ENCODE data around the gene ESRP2.
A peak's percentile ranks its signal among the peaks of the same experiment; 100 is the strongest.

ESRP2 gene

DNA sequence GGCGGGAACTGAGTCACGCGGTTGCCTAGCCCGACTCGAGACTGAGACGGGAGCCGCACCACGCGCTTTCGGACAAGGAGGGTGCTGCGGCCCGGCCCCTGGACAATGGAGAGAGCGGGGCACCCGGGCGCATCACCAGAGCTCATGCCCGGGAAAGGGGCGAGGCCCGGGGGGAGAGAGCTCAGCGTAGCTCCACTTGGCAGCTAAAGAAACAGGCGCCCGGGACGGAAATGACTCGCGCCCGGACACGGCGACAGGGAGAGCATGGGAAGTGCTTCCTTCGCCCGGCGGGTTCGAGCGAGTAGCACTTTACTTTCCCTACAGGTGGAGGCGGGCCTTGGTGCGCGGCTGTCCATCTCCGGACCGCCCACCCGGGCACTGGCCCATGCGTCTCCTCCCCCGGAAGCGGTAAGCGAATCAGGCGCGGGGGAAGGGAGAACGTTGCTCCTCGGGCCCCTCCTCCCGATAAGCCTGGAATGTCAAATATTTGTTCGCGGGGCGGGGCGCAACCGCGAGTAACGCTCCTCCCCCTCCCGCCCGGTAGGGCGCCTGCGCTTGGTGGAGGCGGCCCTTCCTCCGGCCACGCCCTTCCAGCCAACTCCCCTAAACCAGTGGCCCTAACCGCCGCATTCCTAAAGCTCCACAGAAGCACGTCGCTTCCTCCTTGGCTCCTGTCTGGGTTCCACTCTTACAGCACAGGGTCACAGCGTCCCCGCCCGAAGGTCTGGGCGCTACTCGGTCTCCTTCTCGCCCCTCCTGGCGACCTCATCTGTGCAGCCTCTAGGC is 1.5 kb upstream of the ESRP2 start:
- DNase-seq (ENCODE audit: low spot score): peak; percentile 98

DNA sequence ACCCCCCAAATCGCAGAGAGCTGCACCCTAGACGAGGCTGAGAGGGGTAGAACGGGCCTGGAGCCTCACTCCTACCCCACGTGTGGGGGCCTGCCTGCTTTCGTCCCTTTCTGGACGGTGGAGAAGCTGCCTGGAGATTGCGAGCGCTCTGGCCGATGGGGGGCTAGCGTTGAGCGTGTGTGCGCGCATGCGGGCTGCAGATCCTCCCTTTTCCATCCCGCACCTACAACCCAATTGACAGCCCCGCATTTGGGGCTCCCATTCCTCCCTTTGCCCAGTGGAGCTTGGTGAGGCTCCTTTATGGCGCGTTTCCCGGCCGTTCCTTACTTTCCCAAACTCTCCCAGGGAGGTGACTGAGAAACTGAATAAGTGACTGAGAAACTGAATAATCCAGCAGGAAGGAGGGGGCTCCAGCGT is 907 bp upstream of the ESRP2 start:
- peak; percentile 56 for DNase-seq (ENCODE audit: low spot score)

DNA sequence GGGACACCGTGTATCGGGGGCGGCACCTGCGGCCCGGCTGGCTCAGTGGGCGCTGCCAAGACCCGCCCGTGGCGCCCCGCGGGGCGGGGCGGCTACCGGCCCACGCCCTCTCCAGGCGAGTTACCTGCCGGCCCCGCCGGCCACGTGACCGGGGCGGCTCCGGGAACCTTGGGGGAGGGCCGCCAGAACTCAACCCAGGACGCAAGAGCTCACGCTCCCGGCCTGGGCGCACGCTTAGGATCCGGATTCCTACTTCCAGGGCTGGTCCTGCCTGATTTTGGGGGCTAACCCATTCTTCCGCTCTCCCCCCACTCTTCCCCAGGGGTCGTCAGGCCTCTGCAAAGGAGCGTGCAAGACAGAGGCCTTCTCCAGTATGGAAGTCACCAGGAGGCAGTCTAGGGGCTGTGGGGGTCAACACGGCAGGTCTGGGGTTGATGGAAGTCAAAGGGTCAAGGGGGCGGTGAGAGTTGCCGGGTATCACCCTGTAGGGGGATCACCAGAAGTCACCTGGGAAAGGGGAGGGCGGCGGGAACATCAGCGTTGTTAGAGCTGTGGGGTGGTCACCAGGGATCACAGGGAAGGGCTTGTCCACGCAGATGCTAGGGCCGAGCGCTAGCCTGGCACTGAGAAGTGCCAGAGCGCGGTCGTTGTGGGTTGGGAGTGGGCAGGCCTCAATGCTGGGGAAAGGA is 354 bp upstream of the ESRP2 start:
- peak; percentile 86 for DNase-seq (ENCODE audit: low spot score)

DNA sequence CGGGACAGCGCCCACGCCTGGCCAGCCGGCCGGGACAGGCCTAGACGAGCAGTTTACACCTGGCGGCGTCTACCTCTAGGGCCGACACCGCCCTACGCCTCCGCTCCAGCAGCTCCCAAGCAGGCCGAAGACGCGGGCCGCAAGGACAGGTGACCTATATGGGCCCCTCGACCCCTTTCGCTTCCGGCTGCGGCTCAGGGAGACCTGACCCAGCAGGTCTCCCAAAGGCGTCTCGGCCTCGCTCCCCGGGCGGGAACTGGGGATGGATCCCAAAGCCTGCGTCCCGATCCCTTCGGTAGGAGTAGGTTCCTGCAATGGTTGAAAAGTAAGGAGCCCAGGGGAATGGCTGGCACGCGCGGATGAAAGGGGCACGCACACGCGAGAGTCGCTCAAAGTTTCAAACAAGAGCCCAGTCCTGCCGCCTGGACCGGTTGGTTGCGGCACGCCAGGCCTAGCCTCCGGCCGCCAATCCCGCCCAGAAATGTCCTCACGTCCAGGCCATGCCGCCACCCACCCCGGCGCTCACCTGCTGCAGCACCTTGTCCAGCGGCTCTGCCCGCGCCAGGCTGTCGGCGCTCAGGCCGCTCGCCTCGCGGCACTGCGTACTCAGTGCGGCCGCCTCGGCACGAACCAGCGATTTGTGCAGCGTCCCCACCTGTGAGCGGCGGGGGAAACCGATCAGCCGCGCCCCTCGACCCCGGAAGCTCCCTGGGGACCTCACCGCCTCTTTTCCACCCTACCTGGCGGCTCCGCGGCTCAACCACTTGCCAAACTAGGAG is 630 bp downstream of the ESRP2 start:
- DNase-seq (ENCODE audit: low spot score): peak; percentile 68

DNA sequence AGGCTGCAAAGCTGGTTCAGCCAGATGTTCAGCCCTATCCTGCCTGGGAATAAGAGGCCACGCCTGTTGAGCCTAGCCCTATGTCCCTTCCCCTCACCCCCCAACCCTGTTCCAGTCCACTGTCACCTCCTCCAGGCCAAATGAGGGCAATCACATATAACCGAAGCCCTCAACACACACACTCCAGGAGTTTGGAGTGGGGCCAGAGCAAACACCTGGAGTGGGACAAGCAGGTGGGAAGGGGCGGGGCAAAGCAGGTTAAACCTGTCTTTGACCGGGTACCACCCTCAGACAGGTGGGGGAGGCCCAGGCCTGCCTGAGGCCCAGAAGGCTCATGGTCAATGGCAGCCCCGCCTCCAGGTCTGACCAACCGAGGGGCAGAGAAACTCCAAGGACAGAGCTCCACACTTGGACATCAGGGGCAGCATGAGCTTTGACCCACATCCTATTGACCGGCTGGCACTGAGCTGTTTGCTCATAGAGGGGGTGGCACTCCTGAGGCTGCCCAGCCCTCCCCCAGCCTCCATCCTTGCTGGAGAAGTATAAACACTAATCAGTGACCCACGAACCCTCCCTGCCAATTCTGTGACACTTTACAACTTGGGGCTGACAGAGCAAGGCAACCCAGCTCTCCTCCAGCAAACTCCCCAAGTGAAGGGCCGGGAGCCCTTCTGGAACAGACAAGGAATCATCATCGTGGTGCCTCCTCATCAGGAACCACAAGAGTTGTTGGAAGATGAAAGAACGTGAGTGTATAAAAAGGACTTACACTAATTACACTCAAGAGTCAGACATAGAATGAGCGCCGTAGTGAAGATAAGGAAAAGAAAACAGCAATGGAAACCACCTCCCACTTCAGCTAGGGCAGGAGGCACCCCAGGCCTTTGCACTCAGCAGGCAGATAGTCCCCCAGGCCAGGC is 1.5 kb downstream of the ESRP2 start:
- DNase-seq (ENCODE audit: low spot score): no peak

DNA sequence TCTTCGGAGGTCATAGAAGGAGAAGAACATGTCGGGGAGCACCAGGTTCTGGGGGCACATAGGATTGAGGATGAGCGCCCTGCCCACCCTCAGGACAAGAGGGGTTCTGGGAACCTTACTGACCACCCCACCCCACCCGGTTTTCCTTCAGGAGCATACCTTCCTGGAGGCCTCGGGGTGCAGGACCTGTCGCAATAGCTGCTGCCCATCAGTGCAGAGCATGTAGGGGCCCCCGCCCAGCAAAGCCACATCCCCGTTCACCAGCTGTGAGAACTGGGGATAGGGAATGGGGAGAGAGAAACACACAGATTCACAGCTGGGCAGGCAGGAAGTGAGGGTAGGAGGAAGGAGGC is 2.1 kb downstream of the ESRP2 start:
- no peak for DNase-seq (ENCODE audit: low spot score)

DNA sequence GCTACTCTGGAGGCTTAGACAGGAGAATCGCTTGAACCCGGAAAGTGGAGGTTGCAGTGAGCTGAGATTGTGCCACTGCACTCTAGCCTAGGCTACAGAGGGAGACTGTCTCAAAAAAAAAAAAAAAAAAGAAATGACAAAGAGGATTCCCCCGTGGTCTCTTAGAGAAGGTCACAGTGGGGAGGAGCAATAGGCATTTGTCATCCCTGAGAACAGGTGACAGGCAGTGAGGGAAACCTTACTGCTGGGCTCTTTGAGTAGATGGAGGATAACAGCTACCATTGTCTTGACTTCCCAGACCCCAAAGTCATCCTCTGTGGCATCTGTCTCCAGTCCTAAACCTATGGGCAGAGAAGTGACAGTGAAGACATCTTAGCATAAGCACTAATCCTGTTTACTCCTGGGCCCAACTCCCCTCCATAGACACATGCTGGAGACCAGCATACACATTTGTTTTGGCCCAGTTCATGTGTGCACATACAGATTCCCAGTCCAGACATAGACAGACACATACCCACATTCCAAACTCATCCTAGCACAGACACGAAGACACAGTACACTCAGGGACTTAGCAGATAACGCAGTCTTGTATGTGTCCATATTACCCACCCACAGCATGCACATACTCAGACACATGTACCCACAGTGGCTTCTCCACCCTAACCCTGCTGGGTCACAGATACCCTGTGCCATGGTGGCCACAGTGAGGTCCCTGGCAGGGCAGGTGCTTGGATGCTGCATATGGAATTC is 2.7 kb downstream of the ESRP2 start:
- DNase-seq (ENCODE audit: low spot score): no peak

DNA sequence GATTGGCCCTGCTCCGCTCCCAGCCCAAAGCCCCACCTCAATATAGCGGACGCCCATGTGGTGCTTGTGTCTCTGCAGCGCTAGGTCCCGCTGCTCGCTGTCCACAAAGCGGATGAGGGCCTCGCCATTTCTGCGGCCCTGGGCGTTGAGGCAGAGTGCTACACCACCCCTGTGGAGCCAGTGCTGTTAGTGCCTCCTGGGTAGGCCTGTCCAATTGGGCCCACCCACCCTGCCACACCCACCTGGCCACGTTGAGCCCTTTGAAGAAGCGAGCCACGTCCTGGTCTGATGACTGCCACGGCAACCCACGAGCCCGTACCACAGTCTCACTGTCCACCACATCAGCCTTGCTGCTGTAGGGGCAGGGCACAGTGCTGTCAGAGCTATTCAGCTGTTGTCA is 3.6 kb downstream of the ESRP2 start:
- no peak for DNase-seq (ENCODE audit: low spot score)

DNA sequence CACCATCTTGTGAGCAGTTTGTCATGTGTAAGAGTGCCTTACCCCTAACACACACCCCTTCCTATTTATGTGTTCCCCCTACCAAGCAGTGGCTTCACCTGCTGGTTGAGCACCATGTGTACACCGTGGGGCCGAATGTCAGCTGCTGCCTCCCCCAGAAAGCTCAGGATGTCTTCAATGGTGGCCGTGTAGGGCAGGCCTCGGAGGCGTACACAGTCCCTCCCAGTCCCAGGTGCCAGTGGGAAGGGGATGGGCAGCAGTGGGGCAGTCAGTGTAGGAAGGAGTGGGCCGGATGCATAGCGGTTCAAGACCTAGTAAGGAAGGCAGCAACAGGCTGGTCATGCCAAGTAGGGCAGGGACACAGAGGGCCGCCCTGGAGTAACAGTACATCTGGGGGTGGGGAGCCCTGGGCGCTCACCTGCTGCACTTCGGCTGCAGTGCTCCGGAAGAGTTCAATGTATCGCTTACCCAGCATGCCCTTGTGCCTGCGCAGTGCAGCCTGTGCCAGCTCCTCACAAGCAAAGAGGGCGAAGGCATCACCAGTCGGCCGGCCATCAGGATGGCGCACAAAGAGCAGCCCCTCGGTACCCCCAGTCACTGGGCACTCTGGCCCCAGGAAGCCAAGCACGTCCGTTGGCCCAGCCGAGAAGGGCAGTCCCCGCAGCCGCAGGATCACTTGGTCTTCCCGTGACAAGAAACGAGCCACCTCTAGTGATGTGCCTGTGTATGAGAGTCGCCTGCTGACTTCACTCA is 4.4 kb downstream of the ESRP2 start:
- DNase-seq (ENCODE audit: low spot score): no peak

DNA sequence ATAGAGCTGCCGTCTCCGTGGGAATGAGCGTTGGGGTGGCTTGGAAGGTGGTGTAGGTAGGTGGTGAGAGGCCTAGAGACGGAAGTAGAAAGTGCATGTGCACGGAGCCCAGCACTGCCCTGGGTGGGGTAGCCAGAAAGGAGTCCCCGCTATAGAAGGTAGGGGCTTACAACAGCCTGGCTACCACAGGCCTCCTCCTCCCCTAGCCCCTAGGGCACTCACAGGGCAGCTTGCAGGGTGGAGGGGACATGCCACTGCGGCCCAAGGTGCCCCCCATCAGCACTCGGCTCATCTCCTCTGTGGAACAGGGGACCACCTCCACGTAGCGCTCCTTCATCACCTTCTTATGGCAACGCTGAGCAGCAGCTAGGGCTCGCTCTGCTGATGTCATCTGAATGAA is 5.0 kb downstream of the ESRP2 start:
- DNase-seq (ENCODE audit: low spot score): no peak

DNA sequence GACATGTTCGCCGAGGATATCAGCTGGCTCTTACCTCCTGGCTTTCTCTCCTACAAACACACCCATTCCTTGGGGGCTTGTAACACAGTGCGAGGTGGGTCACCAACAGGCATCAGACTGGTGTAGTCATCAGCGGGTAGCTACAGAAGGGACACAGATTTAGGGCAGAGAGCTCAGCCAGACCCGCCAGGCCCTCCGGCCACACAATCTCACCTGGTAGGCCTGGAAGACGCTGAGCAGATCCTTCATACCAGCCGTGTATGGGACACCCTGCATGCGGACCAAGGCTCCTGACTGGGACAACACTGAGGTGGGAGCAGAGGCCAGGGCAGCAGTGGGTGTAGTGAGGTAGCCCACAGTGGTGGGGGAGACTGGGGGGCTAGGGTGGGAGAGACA is 5.8 kb downstream of the ESRP2 start:
- no peak for DNase-seq (ENCODE audit: low spot score)

DNA sequence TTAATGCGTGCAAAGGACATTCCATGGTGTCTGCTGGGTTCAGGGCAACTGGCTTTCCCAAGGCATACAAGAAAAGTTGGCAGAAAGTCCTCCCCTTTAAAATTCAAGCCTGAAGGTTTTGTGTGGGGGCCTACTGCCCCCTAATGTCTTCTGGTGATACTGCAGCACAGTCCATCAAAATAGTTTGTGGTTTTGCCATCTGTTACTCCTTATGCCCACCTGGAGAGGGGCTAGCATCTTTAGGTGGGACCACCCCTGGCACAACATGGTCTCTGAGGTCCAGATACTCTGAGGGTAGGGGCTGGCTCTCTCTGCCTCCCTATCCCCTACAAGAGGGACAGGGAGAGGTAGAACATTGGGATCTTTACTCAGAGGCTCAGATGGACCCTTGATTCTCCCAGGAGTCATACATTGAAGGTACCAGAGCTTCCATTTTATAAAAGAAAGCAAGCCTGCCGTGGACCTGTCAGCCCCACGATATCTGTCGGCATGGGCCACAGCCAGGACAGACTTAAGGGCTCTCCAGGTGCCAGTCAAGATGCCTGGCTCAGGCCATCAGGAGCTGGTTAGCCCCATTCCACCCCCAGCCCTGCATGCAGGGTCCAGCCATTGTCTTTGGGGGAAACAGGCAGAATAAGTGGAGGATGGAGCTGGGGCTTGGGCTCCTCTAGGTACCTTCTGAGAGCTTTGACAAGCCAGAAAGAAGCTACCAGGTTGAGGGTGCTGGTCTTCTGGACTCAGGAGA is 6.3 kb downstream of the ESRP2 start:
- peak; percentile 58 for DNase-seq (ENCODE audit: low spot score)

DNA sequence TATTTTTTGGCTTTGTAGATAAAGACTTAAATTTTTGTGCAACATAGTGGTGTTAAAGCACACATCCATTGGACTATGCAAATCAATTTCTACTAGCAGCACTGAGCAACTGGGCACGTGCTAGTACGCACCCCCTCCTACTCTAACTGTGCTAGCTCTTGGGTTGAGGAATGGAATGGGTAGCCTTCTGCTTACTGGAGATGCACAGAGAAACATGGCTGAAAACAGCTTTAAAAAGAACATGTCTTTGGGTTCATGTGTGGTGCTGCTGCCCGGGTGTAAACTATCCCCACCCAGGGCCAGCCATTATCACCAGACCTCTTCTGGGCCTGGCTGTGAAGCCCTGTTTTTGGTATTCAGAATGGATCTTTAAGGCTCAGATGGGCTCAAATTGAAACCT is 7.3 kb downstream of the ESRP2 start:
- DNase-seq (ENCODE audit: low spot score): no peak

DNA sequence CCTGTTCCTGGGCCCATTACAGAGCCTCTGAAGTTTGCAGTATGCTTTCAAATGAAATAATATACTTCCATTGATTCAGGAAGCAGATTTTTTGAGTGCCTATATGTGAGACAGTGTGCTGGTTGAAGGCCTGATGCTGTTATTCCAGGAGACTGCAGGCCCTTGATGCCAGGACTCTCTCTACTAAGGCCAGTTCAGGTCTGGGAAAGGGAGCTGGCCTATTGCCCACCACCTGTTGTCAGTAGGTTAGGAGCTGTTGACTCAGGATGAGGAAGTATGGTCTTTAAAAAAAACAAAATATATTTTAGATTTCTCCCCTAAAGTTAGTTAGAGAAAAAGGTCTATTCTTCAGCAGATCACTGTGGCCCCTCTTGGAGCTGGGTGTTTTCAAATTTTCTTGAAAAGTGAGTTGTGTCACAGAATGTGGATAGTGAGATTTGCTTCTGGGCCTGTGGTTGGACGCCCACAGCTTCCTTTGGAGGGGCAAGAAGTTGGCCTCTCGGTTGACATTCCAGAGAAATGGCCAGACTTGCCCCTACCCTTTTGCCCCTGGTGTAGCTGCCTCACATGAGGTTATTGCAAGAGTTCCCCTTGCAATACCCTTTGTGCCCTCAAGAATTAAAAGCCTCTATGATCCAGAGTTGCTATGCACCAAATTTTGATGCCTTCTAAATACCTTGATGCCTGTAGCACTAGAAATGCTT is 7.9 kb downstream of the ESRP2 start:
- DNase-seq (ENCODE audit: low spot score): no peak

DNA sequence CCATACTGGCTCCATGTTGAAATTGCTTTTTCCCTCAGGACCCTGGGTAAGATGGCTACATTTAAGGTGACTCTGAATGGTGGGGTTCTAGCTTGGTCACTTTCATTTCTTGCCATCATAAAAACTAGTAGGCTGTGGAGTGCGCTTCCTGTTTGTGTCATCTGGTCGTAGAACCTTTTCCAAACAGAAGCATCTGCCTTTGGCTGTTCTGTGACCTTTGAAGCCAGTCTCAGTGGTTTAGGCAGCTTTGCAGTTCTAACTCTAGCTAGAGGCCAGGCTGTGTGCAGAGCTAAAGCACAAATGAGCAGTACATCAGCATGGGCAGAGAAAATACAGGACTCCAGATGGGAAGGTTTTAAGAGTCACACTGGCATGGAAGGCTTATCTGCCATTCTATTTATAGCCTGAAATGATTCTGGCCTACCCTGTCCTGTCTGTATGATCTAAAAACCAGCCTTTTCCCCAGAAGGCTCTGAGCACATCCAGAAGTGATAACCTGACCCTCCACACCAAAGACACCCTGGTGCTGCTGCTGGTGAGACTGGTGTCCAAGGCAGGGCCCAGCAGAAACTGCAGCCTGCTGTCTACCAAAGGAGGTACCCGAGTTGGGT is 8.6 kb downstream of the ESRP2 start:
- no peak for DNase-seq (ENCODE audit: low spot score)

DNA sequence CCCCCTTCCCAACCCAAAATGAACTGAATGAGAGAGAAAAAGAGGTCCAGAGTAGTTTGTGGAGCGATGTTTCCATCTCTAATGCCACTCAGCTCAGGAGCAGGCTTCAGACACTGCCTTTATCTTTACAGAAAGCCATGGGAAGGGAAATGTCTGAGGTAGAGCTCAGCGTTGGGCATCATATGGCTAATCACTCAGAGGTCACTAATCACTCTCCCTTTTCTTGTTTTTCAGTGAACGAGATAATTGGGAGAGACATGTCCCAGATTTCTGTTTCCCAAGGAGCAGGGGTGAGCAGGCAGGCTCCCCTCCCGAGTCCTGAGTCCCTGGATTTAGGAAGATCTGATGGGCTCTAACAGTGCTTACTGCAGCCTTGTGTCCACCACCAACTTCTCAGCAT is 9.8 kb downstream of the ESRP2 start:
- no peak for DNase-seq (ENCODE audit: low spot score)

DNA sequence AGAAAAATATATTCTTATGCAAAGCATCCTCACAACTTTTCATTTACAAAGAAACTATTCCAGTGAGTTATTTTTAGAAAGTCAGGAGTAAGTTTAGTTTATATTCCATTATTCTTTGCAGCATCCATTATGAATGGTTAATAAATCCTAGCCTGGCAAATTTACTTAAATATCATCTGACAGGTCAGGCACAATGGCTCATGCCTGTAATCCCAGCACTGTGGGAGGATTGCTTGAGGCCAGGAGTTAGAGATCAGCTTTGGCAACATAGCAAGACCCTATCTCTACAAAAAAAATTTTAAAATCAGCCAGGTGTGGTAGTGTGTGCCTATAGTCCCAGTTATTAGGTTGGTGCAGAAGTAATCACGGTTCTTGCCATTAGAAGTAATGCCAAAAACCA is 12.9 kb downstream of the ESRP2 start:
- DNase-seq (ENCODE audit: low spot score): no peak

DNA sequence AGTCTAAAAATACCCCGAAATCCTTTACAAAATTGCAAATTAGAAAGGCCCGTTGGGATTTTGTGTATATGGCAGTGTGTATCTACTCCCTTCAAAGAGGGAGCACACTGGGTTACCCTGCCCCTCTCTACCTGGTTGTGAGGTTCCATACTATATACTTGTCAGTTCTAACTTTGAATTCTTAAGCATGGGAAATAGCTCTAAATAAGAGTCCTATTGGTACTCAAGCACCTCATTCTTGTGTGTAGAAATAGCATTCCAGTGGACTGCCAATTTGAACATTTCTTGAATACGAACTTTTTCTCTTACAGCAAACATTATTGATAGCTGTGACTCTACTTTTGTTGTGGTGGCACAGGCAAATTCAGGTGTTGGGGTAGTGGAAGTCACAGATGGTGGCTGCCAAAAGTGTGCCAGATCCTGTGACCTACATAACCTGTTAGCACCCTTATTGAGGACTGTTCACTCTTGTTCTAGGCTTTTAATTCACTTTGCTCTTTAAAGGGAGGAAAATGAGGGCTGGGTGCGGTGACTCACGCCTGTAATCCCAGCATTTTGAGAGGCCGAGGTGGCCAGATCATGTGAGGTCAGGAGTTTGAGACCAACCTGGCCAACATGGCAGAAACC is 16.1 kb downstream of the ESRP2 start:
- DNase-seq (ENCODE audit: low spot score): no peak
